GOT3 (cell line): ENCODE data around the gene CRABP1.

Experiments used
- DNase-seq: peaks from one replicate; lab custom pipeline; 2025; ENCODE audit warnings: mixed read lengths; lab: John Stamatoyannopoulos, UW

Gene CRABP1

GRCh38 chr15:78340231-78341056 lies at the start of gene CRABP1:
Gene CRABP1 (plus strand): TSS chr15:78340353. CDS start chr15:78340429, 76 bp downstream.
- DNase-seq = no peak

- no peak for DNase-seq
These were observed 49.1 kb upstream of the CRABP1 start for GRCh38 chr15:78291052-78291451.

GRCh38 chr15:78291698-78292097 lies 48.5 kb upstream of the CRABP1 start:
- no peak for DNase-seq

GRCh38 chr15:78292219-78292618 lies 47.9 kb upstream of the CRABP1 start:
- no peak for DNase-seq

- DNase-seq = peak; percentile 66
These were observed 40.8 kb upstream of the CRABP1 start, which contains the start of gene SKIC8 for GRCh38 chr15:78299101-78299930. Gene SKIC8 (minus strand): TSS chr15:78299609. CDS start chr15:78295686, 3,923 bp downstream.

GRCh38 chr15:78301326-78301725 lies 38.8 kb upstream of the CRABP1 start:
- no peak for DNase-seq

- DNase-seq = no peak
These were observed 38.3 kb upstream of the CRABP1 start for GRCh38 chr15:78301828-78302227.

- no peak for DNase-seq
These were observed 37.4 kb upstream of the CRABP1 start for GRCh38 chr15:78302579-78303312.

- DNase-seq = no peak
These were observed 35.7 kb upstream of the CRABP1 start for GRCh38 chr15:78304216-78305066.

GRCh38 chr15:78306176-78306774 lies 33.9 kb upstream of the CRABP1 start:
- no peak for DNase-seq

- no peak for DNase-seq
These were observed 32.2 kb upstream of the CRABP1 start for GRCh38 chr15:78307976-78308375.

GRCh38 chr15:78308422-78309032 lies 31.6 kb upstream of the CRABP1 start:
- DNase-seq = no peak

GRCh38 chr15:78311292-78311691 lies 28.9 kb upstream of the CRABP1 start:
- no peak for DNase-seq

- no peak for DNase-seq
These were observed 27.6 kb upstream of the CRABP1 start for GRCh38 chr15:78312536-78312935.

GRCh38 chr15:78312957-78313356 lies 27.2 kb upstream of the CRABP1 start:
- DNase-seq = no peak

GRCh38 chr15:78313383-78313782 lies 26.8 kb upstream of the CRABP1 start:
- no peak for DNase-seq

GRCh38 chr15:78314181-78314581 lies 26.0 kb upstream of the CRABP1 start:
- DNase-seq = no peak

- DNase-seq = no peak
These were observed 24.4 kb upstream of the CRABP1 start for GRCh38 chr15:78315686-78316282.

GRCh38 chr15:78316283-78317083 lies 23.7 kb upstream of the CRABP1 start:
- no peak for DNase-seq
